Activated T-cell treated with anti-CD3 and anti-CD28 coated beads, Interleukin-2, amount 50 U/mL, for 72 hours (primary cell): ENCODE data around the gene NANOS2. TPM values are rescaled to one million over a fixed set of nuclear protein-coding genes. Genes with fewer than 3 reads are reported as not detected.
A peak's percentile ranks its signal among the peaks of the same experiment; 100 is the strongest.

Source experiments
- ATAC-seq, 2 donors: fragments of 150-1000 bp; cut with Tn5 transposase; replicated peaks in 1 of 2; 2 replicates each; pipeline ENCODE4 v1.10.0; 2021; ENCODE audit warnings: moderate library complexity in 2 of 2, mild to moderate bottlenecking in 1 of 2
- DNase-seq, 2 donors: peaks; one replicate each; pipeline ENCODE4 v3.0.0; 2021 to 2022; ENCODE audit warnings: mixed read lengths in 1 of 2
- H3K27ac Mint-ChIP-seq: one replicate; pipeline ENCODE4 v1.8.0; 2022; ENCODE audit warnings: mild to moderate bottlenecking, moderate library complexity, mixed read lengths
- H3K27me3 Mint-ChIP-seq: one replicate; pipeline ENCODE4 v1.8.0; 2022; ENCODE audit warnings: low read depth, mixed read lengths
- H3K36me3 Mint-ChIP-seq, 2 donors: one replicate each; pipeline ENCODE4 v1.8.0; 2022; ENCODE audit warnings: mixed read lengths in 2 of 2, mild to moderate bottlenecking in 1 of 2; ENCODE audit not compliant: insufficient read depth in 2 of 2
- H3K4me1 Mint-ChIP-seq: one replicate; pipeline ENCODE4 v1.8.0; 2022; ENCODE audit warnings: low read depth, mixed read lengths
- H3K4me3 Mint-ChIP-seq, 2 donors: one replicate each; pipeline ENCODE4 v1.8.0; 2022; ENCODE audit warnings: mild to moderate bottlenecking in 2 of 2, mixed read lengths in 2 of 2, moderate library complexity in 2 of 2
- H3K9me3 Mint-ChIP-seq, 2 donors: one replicate each; pipeline ENCODE4 v1.8.0; 2022; ENCODE audit warnings: mixed read lengths in 2 of 2
- total RNA-seq, 2 donors: library from RNA; stranded (reverse); gene quantifications; one replicate each; pipeline ENCODE4 v1.2.3, GENCODE V29; 2022

NANOS2 gene
- total RNA-seq, 2 donors from 2014 or later, result not detected

DNA sequence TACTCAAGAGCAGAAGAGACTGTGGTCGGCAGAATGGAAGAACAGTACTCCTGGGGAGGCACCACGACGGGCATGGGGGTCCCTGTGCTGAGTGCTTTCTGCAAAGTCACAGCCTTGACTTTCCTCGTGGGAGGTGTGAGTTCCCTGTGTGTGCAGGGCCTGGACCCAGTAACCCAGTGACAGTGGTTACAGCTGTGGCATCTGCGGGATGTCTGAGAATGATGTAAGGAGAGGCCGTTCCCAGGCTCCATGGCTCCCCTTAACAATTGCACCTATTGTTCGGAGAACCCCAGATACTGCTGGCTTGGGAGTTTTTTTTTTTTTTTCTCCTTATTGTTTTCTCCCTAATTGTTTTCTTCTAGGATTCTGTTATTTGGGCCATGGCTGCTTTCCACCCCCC lies 5.1 kb upstream of the NANOS2 start:
- H3K27me3 Mint-ChIP-seq, result peaks cover 6% of the 10 kb centered on the region
- ATAC-seq, result no peak
- H3K4me1 Mint-ChIP-seq, result no peaks in the 10 kb centered on the region
- no peak for DNase-seq
- H3K9me3 Mint-ChIP-seq, result no peaks in the 10 kb centered on the region
- no peak overlapping the region for H3K27ac Mint-ChIP-seq
- no peak overlapping the region for H3K4me3 Mint-ChIP-seq
- no peaks in the 10 kb centered on the region for H3K36me3 Mint-ChIP-seq

DNA sequence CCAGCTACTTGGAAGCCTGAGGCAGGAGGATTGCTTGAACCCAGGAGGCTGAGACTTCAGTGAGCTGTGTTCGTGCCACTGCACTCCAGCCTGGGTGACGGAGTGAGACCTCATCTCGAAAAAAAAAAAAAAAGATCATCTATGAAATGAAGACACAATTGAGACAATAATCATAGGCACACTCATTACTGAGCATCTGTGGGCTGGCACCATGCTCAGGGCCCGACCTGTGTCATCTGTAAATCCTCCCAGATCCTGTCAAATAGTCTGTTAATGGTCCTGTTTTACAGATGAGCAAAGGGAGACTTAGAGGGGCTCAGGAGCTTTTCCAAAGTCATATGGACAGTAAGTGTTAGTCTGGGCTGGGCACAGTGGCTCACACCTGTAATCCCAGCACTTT lies 4.1 kb upstream of the NANOS2 start:
- no peak overlapping the region for H3K4me3 Mint-ChIP-seq
- H3K27me3 Mint-ChIP-seq, result peaks cover 6% of the 10 kb centered on the region
- no peaks in the 10 kb centered on the region for H3K4me1 Mint-ChIP-seq
- H3K9me3 Mint-ChIP-seq, result no peaks in the 10 kb centered on the region
- no peaks in the 10 kb centered on the region for H3K36me3 Mint-ChIP-seq
- ATAC-seq (peak in 1 of 2 donors; percentile 49), DNase-seq (no peak)
- H3K27ac Mint-ChIP-seq, result no peak overlapping the region

DNA sequence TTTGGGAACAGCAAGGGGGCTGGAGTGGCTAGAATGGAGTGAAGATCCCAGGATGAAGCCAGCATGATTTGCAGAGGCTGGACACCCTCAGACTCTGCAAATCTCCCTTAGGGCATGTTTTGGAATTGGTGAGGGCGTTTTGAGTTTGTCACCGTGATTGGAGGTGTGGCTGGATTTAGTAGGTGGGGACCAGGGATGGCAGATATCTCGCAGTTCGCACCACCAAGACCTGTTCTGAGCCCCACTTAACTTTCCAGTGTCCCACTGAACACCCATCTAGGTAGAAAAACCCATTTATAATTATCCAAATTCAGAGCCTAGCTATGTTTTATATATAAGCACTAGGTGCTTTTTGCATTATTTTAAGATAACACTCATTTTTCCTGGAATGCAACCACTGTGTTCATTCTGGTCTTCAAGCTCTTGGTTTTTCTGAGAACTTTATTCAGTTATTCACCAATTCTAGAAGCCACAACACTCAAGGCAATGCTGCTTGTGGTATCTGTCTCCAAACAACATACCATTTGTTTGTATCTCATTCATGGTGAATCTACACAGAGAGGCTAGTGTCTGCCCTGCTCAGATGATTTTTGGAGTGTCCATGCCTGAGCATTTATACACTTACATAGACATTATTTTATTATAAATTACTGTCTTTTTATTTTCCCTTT lies 3.0 kb upstream of the NANOS2 start:
- Mint-ChIP-seq H3K36me3 (no peaks in the 10 kb centered on the region), H3K27ac (no peak overlapping the region), H3K9me3 (no peaks in the 10 kb centered on the region), H3K27me3 (peaks cover 17% of the 10 kb centered on the region), H3K4me3 (peak overlapping the region in 1 of 2 donors; percentile 16), H3K4me1 (no peaks in the 10 kb centered on the region)
- no peak for DNase-seq
- ATAC-seq, result peak; percentile 70 to 79

DNA sequence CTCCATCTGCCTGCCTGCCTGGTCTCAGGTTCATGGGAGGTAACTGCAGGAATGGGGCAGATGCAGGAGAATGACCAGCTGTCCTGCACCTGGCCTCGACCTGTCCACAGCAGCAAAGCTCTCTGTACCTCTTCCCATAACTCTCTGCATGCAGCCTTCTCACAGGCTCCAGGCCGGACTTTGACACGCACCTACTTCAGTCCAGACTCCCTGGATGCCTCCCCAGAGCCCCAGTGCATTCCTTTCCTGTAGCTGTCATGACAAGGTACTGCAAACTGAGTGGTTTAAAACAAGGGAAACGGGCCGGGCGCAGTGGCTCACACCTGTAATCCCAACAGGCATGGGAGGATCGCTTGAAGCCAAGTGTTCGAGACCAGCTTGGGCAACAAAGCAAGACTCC lies 3.3 kb downstream of the NANOS2 start:
- no peak for ATAC-seq
- no peak overlapping the region for H3K4me3 Mint-ChIP-seq
- H3K4me1 Mint-ChIP-seq, result peaks cover 8% of the 10 kb centered on the region
- peaks cover 28% of the 10 kb centered on the region for H3K27me3 Mint-ChIP-seq
- no peaks in the 10 kb centered on the region for H3K36me3 Mint-ChIP-seq
- H3K27ac Mint-ChIP-seq, result no peak overlapping the region
- H3K9me3 Mint-ChIP-seq, result no peaks in the 10 kb centered on the region
- no peak for DNase-seq

DNA sequence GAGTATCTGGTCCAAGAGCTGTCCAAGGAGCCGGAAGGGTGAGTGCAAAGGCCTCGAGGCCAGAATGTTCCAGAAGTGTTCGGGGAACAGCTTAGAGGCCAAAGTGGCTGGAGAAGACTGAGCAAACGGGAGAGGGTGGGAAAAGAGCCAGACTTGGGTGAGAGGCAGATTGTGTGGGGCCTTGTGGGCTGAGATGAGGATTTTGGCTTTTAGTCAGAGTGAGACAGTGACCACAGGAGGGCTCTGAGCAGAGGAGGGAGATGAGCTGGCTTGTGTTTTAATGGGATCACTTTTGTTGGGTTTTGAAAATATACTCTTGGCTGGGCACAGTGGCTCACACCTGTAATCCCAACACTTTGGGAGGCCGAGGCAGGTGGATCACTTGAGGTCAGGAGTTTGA lies 5.6 kb downstream of the NANOS2 start:
- peaks cover 8% of the 10 kb centered on the region for H3K4me1 Mint-ChIP-seq
- no peak overlapping the region for H3K4me3 Mint-ChIP-seq
- DNase-seq, result no peak
- H3K27ac Mint-ChIP-seq, result no peak overlapping the region
- peaks cover 27% of the 10 kb centered on the region for H3K27me3 Mint-ChIP-seq
- H3K36me3 Mint-ChIP-seq, result no peaks in the 10 kb centered on the region
- peak; percentile 41 to 69 for ATAC-seq
- H3K9me3 Mint-ChIP-seq, result no peaks in the 10 kb centered on the region

DNA sequence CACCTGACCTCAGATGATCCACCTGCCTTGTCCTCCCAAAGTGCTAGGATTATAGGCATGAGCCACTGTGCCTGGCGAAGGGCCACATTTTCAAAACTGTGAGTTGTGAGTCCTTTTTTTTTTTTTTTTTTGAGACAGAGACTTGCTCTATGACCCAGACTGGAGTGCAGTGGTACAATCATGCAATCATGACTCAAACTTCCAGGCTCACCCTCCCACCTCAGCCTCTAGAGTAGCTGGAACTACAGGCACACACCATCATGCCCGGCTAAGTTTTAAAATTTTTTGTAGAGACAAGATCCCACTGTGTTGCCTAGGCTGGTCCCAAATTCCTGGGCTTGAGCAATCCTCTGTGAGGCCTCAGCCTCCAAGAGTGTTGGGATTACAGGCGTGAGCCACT lies 8.4 kb downstream of the NANOS2 start:
- Mint-ChIP-seq H3K27me3 (peaks cover 10% of the 10 kb centered on the region), H3K9me3 (no peaks in the 10 kb centered on the region), H3K27ac (no peak overlapping the region), H3K4me3 (no peak overlapping the region), H3K36me3 (peaks cover 0 to 2% of the 10 kb centered on the region in 2 donors), H3K4me1 (peaks cover 15% of the 10 kb centered on the region)
- no peak for ATAC-seq
- DNase-seq, result no peak

DNA sequence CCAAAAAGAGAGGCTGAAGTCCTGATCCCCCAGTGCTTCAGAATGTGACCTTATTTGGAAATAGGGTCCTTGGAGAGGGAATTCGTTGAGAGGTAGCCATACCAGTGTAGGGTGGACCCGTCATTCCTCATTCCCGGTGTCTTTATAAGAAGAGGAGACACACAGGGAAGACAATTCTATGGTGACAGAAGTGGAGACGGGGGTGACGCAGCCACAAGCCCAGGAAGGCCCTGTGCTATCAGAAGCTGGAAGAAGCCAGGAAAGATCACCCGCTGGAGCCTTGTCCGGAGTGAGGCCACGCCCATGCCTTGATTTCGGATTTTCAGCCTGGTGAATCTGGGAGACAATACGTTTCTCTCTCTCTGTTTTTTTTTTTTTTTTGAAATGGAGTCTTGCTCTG lies 9.6 kb downstream of the NANOS2 start:
- no peak overlapping the region for H3K4me3 Mint-ChIP-seq
- ATAC-seq (no peak), DNase-seq (no peak)
- peaks cover 2 to 4% of the 10 kb centered on the region in 2 donors for H3K36me3 Mint-ChIP-seq
- H3K9me3 Mint-ChIP-seq, result no peaks in the 10 kb centered on the region
- peaks cover 5% of the 10 kb centered on the region for H3K27me3 Mint-ChIP-seq
- H3K4me1 Mint-ChIP-seq, result peaks cover 25% of the 10 kb centered on the region
- no peak overlapping the region for H3K27ac Mint-ChIP-seq

DNA sequence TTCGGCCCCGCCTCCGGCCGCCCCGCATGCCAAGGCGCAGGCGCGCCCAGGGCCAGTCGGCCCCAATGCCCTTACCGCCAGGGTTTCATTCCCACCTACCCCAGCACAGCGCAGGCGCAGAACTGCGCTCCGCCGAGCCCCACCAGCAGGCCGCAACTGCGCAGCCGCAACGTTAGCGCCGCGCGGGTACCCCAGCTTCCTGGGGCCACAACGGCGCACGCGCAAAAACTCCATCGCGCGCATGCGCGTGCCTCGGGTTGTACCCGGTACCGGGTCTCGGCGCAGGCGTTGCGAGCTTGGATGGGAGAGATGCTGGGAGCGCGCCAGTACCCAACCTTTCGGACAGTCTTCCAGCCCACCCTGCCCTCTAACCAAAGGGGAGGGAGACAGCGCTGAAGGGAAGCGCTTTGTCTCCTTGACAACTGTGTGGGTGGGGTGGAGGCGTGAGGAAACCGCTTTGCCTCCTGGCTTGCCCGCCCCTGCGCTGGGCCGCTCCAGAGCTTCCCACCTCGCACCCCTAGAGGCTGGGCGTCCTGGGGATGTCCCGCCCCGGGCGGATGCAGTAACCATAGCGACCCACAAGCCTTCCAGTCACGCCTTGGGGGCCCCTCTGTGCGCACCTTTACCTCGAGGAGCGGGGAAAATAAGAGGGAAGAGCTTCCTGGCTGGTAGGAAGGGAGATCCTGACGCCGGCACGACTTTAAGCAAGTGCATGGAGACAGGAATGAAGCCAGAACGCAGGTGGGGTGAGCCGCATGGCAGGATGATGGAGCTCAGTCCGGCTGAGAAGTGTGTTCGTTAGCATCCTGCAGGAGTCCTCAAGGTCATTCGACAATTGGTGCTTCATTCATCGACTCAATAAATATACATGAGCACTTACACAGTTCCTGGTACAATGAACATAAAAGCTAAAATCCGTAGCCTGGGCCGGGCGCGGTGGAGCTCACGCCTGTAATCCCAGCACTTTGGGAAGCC lies 11.6 kb downstream of the NANOS2 start:
- Mint-ChIP-seq H3K4me3 (peak overlapping the region; percentile 96 to 99), H3K36me3 (peaks cover 4 to 7% of the 10 kb centered on the region in 2 donors), H3K27ac (peak overlapping the region; percentile 91), H3K27me3 (no peaks in the 10 kb centered on the region), H3K4me1 (peaks cover 19% of the 10 kb centered on the region), H3K9me3 (no peaks in the 10 kb centered on the region)
- DNase-seq, result peak; percentile 99 to 100
- ATAC-seq, result peak; percentile 87

DNA sequence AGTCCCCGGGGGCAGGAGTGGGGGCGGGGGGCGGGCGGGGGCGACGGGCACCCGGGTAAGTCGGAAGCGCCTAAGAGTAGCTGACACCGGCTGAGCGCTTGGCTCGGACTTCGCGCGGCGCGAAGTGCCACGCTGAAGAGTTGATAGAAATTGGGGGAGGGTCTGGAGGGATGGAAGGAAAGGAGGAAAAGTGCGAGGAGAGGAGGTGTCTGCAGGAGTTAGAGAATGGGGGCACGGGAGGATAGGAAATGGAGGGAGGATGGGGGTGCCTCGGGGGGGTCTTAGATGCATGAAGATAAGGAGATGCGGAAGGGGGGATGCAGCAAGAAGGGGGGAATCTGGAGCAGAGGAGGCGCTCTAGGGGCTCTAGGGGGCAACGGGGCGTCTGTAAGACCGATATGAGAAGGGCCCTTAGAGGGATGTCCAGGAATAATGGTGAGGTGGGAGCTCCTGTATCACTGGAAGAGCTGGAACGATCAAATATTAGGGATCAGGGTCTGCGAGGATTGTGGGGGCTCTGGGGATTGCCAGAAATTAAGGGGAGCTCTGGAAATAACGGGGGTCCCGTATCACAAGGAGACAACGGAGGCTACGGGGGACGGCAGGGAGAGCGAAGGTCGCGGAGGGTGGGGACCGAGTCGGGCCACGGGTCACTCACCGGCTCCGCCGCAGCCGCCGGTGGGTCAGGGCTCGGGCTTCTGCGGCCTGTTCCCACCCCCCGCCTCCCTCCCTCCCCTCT lies 12.5 kb downstream of the NANOS2 start, which contains the start of gene MYPOP:
Gene MYPOP (minus strand): TSS at position 702 of the 739 bp plus-strand sequence. CDS start 840 bp downstream, outside the sequence.
- Mint-ChIP-seq H3K4me1 (peaks cover 19% of the 10 kb centered on the region), H3K27ac (peak within 1 kb of the TSS; percentile 91), H3K36me3 (peaks cover 4 to 7% of the 10 kb centered on the region in 2 donors), H3K9me3 (no peaks in the 10 kb centered on the region), H3K4me3 (peak within 1 kb of the TSS; percentile 96 to 99), H3K27me3 (no peaks in the 10 kb centered on the region)
- ATAC-seq, result no peak
- DNase-seq, result no peak

DNA sequence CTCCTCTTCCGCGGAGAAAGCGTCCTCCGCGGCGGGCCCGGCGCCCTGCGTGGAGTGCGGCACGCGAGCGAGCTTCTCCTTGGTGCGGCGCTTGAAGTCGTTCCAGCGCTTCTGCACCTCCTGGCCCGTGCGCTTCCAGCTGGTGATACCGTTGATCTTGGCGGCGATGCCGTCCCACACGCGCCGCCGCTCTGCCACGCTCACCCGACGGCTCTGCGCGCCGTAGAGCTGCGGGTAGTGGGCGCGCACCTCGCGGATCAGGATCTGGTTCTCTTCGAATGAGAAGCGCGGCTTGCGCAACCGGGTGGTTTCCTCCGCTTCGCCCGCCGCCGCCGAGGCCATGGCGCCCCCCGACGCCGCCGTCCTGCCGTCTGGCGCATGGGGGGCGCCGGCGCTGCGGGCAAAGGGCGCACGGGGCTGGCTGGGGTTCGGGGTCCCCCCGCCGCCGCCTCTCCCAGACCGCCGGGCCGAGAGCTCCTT lies 13.1 kb downstream of the NANOS2 start:
- no peak overlapping the region for H3K27ac Mint-ChIP-seq
- peaks cover 4 to 7% of the 10 kb centered on the region in 2 donors for H3K36me3 Mint-ChIP-seq

DNA sequence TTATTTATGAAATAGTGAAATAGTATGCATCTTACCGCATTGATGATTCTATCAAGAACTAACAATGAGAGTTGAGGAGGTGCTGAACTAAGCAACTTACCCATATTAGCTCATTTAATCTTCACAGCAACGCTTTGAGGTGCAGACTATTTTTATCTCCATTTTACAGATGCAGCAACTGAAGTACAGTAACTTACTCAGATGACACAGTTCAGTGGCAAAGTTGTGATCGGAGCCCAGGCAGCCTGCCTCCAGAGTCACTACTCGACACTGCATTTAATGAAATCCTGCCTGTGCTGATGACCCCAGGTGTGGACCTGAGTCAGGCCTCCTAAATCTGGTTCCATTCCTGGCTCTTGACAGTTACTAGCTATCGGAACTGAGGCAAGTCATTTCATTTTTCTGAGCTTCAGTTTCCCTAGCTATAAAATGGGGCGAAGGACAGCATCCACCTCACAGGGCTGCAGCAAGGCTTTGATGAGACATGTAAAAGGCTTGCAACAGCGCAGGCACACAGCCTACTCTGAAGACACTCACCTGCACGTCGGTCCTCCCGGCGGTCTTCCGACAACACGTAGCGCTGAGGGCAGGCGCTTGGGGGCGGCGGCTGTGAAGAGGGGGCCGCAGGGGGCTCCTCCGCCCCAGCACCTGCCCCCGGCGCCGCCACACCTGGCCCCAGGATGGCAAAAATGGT lies 13.7 kb downstream of the NANOS2 start:
- Mint-ChIP-seq H3K4me3 (peak overlapping the region; percentile 62 to 68), H3K27ac (no peak overlapping the region), H3K36me3 (peaks cover 4 to 7% of the 10 kb centered on the region in 2 donors), H3K9me3 (no peaks in the 10 kb centered on the region), H3K4me1 (peaks cover 19% of the 10 kb centered on the region), H3K27me3 (no peaks in the 10 kb centered on the region)
- DNase-seq (no peak), ATAC-seq (no peak)

More for the DNA sequence above, 13.1 kb downstream of the NANOS2 start:
- peak in 1 of 2 donors; percentile 7 for ATAC-seq
- DNase-seq, result peak; percentile 57 to 61
- Mint-ChIP-seq H3K27me3 (no peaks in the 10 kb centered on the region), H3K4me1 (peaks cover 19% of the 10 kb centered on the region), H3K9me3 (no peaks in the 10 kb centered on the region), H3K4me3 (peak overlapping the region; percentile 62 to 68)

DNA sequence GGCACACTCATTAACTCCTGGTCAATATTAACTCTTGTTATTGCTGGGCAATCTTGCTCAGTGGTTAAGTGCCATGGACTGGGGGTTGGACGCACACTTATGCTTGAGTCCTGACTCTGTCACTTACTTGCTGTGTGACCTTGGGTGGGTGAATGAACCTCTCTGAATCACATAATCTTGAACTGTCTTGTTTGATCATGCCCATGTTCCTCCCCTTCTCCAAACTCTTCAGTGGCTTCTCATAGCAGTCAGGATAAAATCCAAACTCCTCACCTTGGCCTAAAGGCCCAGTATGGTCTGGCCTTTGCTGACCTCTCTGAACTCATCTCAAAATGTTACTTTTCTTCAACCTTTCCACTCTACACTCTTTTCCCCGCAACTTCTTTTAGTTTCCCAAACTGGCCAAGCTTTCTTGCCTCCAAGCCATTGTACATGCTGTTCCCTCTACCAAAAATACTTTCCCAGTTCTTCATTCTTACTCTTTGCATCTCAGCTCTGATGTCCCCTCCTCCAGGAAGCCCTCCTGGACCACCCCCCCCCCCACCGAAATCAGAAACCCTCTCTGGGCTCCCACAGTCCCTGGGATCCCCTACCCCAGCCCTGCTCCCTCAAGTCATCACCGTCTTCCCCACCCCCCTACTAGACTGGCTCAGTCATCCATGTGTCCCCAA lies 14.5 kb downstream of the NANOS2 start:
- H3K27ac Mint-ChIP-seq, result peak overlapping the region; percentile 2
- DNase-seq, result no peak
- H3K4me3 Mint-ChIP-seq, result peak overlapping the region; percentile 11 to 25
- peaks cover 19% of the 10 kb centered on the region for H3K4me1 Mint-ChIP-seq
- ATAC-seq, result no peak
- H3K36me3 Mint-ChIP-seq, result peaks cover 7 to 11% of the 10 kb centered on the region in 2 donors
- H3K27me3 Mint-ChIP-seq, result no peaks in the 10 kb centered on the region
- H3K9me3 Mint-ChIP-seq, result no peaks in the 10 kb centered on the region
